Neural cell (in vitro differentiated cells): Measurements from ENCODE around the gene SLX1A.
"Not testable (repeated sequence)": the region's sequence is repeated elsewhere in the genome, so short reads cannot be mapped to it uniquely, and the experiment has no call there.

Experiments
- RAD21 ChIP-seq: fragments of 450-650 bp; conservative IDR thresholded peaks from 2 replicates; pipeline ENCODE4 v1.6.1; 2014; ENCODE audit warnings: antibody characterized with exemption, mild to moderate bottlenecking, moderate library complexity
- TF ChIP-seq, protein P1 (sequence below): fragments of 450-650 bp; IDR thresholded peaks from 2 replicates; pipeline ENCODE4 v1.5.1; 2014; ENCODE audit warnings: antibody characterized with exemption, mild to moderate bottlenecking, moderate library complexity; ENCODE audit not compliant: poor library complexity, severe bottlenecking

GRCh38 chr16:30217082-30217481 is 23.4 kb downstream of the SLX1A start:
- TF ChIP-seq, protein P1, sequence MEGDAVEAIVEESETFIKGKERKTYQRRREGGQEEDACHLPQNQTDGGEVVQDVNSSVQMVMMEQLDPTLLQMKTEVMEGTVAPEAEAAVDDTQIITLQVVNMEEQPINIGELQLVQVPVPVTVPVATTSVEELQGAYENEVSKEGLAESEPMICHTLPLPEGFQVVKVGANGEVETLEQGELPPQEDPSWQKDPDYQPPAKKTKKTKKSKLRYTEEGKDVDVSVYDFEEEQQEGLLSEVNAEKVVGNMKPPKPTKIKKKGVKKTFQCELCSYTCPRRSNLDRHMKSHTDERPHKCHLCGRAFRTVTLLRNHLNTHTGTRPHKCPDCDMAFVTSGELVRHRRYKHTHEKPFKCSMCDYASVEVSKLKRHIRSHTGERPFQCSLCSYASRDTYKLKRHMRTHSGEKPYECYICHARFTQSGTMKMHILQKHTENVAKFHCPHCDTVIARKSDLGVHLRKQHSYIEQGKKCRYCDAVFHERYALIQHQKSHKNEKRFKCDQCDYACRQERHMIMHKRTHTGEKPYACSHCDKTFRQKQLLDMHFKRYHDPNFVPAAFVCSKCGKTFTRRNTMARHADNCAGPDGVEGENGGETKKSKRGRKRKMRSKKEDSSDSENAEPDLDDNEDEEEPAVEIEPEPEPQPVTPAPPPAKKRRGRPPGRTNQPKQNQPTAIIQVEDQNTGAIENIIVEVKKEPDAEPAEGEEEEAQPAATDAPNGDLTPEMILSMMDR, result not testable (repeated sequence)
- TF ChIP-seq RAD21, result not testable (repeated sequence)
